SW480 (cell line): ENCODE results near the gene ANO7.

Experiments
- DNase-seq: peaks from one replicate; pipeline ENCODE4 v3.0.0-alpha.2; 2016; ENCODE audit warnings: low spot score

Gene ANO7

DNA sequence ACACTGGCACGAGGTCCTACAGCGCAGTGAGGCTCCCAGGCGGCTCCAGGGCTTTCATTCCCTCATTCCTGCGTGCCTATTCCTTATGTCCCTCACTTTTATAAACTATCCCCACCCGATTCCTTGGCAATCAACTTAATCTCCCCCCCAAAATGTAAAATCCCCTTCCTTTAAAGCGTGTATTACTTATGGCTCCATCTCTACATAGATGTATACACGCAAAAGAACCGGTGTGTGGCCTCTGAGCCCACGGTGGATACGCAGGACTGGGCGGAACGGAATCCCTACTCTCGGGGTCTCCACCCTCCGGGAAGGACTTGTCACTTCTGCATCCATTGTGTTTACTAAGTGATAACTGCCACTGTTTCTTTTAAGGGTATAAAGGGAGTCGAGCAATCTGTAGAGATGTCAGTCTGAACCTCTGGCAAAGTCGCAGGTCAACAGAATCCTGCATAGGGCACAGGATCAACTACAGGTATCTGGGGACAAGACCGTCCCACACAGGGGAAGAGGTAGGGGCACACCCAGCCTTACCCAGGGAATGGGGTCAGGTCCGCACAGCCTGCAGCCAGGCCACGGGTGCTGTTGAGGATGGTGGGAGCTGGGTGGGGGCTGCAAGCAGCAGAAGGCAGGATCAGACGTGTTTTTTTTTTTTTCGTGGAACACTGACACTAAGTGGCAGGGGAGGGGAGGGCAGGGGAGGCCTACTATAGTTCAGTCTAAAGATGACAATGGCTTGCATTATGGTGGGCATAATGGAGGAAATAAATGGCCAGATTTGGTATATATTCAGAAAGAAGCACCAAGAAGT is 84.9 kb downstream of the ANO7 start:
- no peak for DNase-seq

DNA sequence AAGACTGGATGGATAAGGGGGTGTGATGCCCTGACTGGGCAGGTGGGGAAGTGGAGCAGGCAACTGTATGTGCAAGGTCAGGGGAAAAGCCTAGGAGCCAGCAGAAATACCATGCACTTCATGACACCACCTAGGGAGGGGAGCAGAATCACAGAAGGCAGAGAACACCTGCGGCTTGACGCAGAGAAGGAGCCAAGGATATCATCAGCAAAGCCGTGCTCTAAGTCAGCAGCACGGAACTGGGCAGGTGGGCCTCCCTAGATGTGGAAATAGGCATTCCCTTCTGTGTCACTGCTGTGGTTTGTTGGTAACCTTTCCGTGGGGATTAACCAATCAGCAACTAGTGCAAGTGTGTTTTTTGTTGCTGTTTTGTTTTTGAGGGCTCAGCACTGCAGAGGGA is 85.7 kb downstream of the ANO7 start:
- no peak for DNase-seq
